ENCODE results near the gene HPS3.
"Not testable (repeated sequence)": the region's sequence is repeated elsewhere in the genome, so short reads cannot be mapped to it uniquely, and the experiment has no call there.

Gene HPS3, protein sequence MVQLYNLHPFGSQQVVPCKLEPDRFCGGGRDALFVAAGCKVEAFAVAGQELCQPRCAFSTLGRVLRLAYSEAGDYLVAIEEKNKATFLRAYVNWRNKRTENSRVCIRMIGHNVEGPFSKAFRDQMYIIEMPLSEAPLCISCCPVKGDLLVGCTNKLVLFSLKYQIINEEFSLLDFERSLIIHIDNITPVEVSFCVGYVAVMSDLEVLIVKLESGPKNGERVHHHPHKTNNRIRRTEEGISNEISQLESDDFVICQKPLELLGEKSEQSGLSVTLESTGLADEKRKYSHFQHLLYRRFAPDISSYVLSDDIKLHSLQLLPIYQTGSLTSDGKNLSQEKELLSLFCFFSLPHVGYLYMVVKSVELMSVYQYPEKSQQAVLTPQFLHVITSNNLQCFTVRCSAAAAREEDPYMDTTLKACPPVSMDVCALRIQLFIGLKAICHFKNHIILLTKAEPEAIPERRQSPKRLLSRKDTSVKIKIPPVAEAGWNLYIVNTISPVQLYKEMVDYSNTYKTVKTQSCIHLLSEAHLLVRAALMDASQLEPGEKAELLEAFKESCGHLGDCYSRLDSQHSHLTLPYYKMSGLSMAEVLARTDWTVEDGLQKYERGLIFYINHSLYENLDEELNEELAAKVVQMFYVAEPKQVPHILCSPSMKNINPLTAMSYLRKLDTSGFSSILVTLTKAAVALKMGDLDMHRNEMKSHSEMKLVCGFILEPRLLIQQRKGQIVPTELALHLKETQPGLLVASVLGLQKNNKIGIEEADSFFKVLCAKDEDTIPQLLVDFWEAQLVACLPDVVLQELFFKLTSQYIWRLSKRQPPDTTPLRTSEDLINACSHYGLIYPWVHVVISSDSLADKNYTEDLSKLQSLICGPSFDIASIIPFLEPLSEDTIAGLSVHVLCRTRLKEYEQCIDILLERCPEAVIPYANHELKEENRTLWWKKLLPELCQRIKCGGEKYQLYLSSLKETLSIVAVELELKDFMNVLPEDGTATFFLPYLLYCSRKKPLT

DNA sequence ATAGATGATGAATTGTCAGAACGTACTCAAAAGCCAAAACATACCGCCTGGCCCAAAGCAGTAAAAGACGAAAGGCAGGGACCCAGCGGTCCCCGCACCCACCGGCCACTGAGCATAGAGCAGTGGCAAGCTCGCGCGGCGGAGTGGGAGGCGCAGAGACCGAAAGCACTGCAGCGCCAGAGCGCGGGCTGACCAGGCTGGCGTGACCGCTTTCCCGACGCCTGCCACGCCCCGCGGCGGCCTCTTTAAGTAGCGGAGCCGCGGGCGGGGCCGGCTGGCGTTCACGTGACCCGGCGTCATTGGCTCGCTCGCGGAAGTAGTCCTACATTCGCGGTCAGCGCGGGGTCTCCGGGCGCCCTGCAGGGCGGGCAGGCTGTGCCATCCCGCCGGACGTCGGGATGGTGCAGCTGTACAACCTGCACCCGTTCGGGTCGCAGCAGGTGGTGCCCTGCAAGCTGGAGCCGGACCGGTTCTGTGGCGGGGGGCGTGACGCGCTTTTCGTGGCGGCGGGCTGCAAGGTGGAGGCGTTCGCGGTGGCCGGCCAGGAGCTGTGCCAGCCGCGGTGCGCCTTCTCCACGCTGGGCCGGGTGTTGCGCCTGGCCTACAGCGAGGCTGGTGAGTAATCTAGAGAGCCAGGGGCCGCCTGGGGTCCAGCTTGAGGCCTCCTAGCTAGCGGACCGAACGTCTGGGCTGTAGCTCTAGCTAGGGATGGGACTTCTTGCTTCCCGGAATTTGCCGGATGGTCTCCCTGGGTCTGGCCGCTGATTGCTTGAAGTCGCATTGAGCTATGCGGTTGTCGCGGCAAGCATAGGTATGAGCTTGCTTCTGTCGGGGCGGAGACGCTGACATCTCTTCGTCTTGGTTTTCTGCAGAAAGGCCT is at the start of gene HPS3:
Gene HPS3 (plus strand): TSS at position 313 of the 880 bp plus-strand sequence. CDS start 86 bp downstream, at position 399.
- DNase-seq (ENCODE audit: low spot score) = peak; percentile 90

DNA sequence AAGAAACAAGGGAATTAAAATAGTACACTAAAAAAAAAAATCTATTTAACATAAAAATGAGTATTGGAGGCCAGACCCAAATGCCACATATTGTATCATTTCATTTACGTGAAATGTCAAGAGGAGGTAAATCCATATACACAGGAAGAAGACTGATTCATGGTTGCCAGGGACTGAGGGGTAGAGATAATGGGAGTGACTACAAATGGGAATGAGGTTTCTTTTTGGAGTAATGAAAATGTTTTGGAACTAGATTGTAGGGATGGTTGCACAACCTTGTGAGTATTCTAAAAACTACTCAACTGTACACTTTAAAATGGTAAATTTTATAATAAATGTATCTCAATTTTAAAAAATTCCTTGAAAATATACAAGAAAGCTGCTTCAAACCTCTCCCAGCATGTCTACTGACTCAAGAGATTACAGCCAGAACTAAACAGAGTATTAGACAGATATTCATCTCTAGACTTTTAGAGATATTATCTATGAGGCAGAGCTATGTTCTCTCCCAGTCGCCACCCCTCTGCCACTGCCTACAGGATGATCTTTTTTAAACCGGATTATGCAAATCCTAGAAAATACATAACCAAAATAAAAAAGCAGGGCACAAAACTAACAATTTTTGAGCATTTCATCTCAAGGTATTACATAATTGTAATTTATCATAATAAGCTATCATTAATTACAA is 49.3 kb upstream of the HPS3 start:
- no peak for DNase-seq (ENCODE audit: low spot score)

DNA sequence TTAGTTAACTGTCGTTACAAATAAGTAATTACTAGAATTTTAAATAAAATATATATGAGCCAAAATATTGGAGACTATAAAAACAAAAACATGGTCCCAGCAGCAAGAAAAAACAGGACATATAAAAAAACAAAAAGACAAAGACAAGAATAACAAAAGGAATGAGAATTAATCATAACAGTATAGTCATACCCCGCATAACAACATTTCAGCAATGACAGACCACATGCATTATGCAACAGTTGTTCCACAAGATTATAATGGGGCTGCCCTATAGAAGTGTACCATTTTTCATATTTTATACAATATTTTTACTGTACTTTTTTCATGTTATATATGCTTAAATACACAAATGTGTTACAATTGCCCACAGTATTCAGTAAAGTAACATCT is 48.7 kb upstream of the HPS3 start:
- DNase-seq (ENCODE audit: low spot score) = no peak

DNA sequence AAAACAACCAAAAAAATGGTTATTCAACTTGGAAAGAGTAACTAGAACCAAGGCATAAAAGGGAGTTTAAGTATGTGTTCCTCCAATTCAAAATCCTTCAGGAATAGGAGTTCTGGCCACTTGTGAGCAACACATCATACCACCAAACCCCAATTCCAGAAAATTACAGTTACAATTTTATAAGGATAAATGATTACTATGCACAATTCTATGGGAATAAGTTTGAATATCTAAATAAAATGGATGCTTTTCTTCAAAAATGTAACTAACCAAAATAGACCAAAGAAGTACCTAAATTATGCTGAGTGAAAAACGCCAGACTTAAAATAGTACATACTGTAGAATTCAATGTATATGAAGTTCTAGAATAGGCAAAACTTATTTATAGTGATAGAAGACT is 47.7 kb upstream of the HPS3 start:
- DNase-seq (ENCODE audit: low spot score) = no peak

DNA sequence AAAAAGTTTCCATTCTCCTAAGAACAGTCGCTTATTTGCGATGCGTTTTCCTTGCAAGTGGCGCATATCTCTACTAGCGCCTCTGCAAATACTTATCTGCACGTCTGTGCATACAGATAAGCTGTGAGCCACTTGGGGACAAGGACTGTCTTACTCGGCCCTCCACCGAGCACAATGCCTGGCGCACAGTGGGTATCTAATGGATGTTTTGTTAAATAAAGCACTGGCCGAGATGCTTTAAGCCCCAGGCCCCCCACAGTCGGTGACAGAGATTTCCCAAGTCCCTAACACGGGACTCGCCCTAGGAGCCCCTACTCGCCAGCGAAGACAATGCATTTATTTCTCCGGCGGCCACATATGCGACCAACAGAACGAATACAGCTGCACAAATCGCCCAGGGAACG is 43.6 kb upstream of the HPS3 start:
- DNase-seq (ENCODE audit: low spot score) = peak; percentile 58

DNA sequence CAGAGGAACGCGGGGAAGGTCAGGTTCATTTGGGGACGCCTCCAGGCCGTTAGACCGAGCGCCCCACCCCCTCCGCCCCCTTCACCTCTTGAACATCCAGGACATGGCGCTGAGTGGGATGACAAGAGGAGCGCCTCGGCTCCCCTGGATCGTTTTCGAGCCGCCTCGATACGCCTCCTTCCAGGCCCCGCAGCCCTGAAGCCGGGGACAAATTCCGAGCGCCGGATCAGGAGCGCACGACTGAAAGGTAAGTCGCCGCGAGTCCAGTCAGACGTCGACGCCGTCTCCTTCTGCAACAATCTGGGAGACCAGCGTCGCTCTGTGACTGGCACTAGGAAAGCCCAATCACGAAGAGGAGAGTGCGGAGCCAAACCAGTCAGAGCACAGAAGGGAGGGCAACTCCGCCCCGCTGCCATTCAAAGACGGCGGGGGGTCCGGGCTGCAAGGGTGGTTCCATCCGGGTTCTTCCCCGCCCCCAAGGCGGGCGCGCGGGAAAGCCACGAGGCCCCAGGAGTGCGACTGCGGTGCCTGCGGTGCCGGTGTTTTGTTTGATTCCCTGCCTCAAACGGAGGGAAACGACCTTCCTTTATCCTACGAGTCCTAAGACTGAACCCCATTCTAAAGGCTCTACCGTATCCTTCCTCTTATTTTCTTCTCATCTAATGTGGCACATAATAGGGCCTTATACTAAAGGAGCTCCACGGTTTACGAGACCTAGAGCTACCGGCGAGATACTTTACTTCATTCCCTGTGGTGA is 43.0 kb upstream of the HPS3 start, which contains the start of gene HLTF:
Gene HLTF (minus strand): TSS at position 302 of the 757 bp plus-strand sequence. CDS start 197 bp downstream, at position 105.
- DNase-seq (ENCODE audit: low spot score) = peak; percentile 96

DNA sequence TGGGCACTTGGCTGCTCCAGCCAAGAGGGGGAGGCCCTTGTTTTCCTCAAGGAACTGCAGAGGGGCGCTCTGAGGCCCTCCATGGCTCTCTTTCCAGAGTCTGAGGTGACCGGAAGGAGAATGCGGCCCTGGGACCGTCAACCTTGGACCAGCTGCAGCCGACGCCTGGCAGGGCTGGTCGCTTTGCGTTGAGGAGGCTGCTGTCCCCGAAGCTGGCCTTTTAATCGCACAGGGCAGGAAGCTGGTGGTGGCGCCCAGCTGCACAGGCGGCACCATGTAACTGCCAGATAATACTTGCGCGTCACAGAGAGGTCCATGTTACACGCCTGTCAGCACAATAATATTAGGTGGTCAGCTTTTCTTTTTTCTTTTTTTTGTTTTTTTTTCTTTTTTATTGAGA is 42.2 kb upstream of the HPS3 start:
- peak; percentile 7 for DNase-seq (ENCODE audit: low spot score)

DNA sequence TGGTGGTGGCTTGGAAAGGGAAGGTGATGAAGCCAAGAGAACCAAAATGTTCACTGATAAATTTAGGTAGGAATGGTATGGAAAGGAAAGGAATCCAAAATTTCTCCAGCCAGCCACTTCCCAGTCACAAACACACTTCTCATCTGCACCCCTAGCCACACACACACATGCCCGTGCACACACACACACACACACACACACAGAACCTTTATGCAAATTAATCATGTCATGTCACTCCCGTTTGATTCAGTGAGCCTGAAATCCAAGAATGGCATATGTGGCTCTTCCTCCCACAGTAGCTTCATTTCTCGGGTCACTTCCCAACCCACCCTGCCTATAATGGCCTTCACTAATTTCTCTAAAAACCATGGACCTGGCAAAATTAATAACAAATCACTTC is 40.0 kb upstream of the HPS3 start:
- no peak for DNase-seq (ENCODE audit: low spot score)

DNA sequence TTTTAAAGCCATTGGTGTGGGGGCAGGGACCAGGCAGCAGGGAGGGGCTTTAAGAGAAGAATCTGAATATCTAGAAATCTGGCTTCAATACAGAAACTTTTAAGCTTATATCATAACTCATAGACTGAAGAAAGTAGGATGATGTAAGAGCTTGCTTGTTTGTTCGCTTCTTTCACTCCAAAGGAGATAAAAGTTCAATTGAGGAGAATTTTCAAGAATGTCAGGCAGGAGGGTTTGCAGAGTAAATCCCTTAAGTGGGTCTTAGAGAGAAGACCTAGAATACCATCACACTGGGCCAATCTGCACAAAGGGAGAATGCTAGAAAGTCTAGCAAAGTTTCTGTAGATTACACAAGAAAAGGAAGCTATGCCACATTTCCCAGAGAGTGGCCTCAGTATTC is 39.0 kb upstream of the HPS3 start:
- no peak for DNase-seq (ENCODE audit: low spot score)

DNA sequence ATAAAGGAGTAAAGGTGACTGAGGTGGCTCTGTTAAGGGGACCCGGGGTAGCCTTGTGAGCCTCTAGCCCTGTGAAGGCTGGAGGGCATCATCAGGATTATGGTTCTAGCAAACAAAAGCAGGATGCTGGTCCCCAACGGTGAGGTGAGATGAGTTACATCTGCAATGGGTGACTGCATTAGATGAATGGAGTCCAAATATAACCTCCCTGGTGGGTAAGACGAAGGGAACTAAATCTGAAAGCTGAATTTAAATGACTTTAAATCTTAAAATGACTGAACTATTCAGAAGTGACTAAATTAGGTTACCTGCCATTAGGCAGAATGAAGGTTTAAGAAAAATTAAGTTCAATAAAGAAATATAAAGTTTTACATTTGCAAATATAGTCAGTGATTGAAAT is 38.5 kb upstream of the HPS3 start:
- no peak for DNase-seq (ENCODE audit: low spot score)

DNA sequence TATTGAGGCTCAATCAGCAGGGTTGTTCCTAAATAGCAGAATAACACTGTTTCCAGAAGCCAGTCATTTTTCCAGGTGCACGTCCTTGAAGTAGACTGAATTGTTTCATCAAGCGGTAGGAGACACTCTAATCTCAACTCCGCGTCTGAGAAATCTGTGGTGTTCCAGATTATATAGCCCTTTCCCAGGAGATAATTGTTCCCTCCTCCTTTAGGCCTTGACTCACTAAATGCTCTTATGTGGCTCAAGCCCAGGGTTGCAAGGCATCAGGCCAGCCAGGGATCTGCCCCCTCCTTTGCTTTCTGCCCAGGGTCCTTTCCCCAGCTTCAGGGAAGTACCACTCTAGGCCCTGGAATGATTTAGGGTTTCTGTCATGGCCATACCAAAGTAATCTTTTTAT is 37.5 kb upstream of the HPS3 start:
- no peak for DNase-seq (ENCODE audit: low spot score)

DNA sequence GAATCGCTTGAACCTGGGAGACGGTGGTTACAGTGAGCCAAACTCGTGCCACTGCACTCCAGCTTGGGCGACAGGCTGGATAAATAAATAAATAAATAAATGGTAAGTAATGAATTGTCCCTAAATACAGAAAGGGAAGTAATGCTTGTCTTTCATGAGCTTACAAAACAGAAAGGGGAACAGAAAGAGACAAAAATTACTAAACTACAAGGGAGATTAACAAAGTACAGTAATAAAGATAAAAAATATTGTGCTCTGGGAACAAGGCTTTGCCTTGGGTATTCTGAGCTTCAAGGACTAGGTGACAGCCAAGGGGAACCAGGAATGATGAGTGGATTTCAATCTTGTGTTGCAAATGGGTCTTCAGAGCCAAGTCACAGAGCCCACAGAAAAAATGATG is 34.0 kb upstream of the HPS3 start:
- DNase-seq (ENCODE audit: low spot score) = no peak

DNA sequence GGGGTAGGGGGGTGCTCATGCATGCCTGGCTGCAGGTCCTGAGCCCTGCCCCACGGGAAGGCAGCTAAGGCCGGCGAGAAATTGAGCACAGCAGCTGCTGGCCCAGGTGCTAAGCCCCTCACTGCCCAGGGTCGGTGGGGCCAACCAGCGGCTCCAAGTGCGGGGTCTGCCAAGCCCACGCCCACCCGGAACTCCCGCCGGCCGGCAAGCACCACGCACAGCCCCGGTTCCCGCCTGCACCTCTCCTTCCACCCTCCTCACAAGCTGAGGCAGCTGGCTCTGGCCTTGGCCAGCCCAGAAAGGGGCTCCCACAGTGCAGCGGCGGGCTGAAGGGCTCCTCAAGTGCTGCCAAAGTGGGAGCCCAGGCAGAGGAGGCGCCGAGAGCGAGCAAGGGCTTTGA is 31.5 kb upstream of the HPS3 start:
- DNase-seq (ENCODE audit: low spot score) = not testable (repeated sequence)

DNA sequence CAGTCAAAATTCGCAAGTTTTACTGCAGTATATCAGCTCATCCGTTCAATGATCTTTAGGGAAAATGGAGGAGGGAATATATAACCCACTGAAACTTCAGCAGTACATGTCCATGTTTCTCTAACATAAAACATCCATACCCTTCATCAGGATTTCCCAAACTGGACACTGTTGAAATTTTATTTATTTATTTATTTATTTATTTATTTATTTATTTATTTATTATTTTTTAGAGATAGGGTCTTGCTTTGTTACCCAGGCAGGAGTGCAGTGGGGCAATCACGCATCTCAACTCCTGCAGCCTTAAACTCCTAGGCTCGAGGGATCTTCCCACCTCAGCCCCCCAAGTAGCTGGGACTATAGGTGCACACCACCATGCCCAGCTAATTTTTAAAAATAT is 28.3 kb upstream of the HPS3 start:
- DNase-seq (ENCODE audit: low spot score) = no peak

DNA sequence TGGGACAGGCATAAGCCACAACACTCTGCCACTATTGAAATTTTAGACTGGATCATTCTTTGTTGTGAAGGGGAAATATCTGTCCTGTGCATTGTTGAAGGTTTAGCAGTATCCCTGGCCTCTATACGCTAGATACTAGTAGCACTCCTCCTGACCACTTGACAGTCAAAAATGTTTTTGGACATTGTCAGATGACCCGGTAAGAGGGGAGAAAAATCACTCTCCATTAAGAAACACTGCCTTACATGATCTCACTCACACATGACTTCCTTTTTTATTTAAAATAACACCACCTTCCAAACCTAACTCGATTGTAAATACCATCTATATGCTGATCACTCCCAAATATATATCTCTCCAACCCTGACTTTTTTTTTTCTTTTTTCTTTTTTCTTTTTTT is 27.8 kb upstream of the HPS3 start:
- no peak for DNase-seq (ENCODE audit: low spot score)

DNA sequence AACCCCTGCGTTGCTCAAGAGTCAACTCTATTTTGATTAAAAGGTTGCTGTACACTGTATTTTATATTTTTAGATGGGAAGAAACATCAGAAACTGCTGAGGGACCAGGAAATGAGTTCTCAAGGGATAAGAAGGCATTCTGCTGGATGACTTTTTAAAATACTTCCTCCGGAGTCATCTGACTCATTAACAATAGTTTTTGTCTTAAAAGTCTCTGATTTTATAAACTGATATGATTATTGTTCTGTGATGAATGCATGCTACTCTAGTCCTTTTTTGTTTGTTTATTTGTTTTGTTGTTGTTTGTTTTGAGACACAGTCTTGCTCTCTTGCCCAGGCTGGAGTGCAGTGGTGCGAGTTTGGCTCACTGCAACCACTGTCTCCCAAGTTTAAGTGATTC is 25.0 kb upstream of the HPS3 start:
- DNase-seq (ENCODE audit: low spot score) = no peak

DNA sequence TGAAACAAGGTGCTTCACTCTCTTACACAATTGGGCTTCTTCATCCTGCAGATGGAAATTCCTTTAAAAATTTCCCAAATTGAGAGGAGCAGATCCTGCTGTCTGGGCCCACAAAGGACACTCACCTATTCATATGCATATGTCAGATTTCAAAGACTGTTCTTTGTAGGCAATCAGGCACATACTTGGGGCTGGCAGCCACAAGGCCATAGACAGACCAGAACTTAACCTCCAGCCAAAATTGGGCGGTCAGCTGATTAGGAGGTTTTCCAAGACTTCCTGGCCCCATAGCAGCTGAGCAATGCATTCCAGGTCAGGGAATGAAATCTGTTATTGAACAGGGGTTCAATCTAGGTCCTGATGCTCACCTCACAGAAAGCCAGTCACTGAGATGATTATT is 15.0 kb upstream of the HPS3 start:
- peak; percentile 9 for DNase-seq (ENCODE audit: low spot score)

DNA sequence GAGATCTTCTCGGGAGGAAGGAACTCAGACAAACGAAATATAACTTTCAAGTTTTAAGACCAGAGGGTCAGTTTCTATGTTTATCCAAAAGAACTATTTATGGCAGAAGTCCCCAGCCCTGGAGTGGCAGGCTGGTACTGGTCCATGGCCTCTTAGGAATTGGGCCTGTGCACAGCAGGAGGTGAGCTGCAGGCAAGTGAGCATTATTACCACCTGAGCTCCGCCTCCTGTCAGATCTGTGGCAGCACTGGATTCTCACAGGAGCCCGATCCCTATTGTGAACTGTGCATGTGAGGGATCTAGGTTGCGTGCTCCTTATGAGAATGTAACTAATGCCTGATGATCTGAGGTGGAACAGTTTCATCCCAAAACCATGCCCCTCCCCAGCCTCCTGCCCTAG is 14.3 kb upstream of the HPS3 start:
- no peak for DNase-seq (ENCODE audit: low spot score)

DNA sequence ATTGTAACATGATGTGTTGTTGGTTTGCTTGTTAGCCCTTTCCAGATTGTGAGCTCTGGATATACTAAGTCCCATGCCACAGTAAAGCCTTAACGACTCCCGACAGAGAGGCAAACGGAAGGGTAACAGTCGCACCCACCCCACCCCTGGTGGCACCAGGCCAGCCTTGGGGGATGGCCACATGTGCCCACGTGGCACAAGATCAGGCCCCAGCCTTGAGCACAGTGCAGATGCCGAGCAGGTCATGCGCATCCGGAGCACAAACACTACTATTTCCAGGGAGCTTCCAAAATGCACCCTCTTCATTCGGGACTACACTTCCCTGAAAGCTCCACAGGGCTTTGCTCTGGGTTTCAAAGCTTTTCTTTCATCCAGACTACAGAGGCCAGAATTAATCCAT is 10.7 kb upstream of the HPS3 start:
- DNase-seq (ENCODE audit: low spot score) = no peak

DNA sequence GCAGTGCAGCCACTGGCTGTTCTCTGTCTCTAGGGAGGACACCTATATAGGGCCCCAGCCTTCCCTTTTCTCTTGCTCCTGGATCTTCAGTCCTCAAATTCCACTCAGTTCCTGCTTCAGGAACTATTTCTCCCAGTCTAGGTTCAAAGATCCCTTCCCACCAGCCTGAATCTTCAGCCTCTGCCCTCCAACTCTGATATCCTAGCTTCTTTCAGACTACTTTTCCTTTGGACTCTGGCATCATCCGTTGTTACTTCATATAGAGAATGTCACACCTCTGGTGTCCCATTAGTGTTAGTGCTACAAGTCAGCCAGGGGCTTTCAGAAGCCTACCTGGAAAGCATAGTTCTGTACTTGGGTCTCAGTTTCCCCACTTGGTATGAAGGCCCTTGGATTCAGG is 10.0 kb upstream of the HPS3 start:
- no peak for DNase-seq (ENCODE audit: low spot score)

Measured in globus pallidus (tissue), 1 donor.